HCT116 (cell line): ENCODE measurements around the gene TARBP2.

Experiments used
- CTCF ChIP-seq, 3 experiments: fragments of 200-600 bp in 1 of 3; sonication (generic) in 1 of 3; IDR thresholded peaks in 2 of 3; conservative IDR thresholded peaks in 1 of 3; 2 replicates each; pipeline ENCODE4 v1.5.1; 2012 to 2017; ENCODE audit warnings: low read depth in 2 of 3, low read length in 2 of 3, antibody characterized with exemption in 1 of 3, borderline replicate concordance in 1 of 3, control low read depth in 1 of 3, mild to moderate bottlenecking in 1 of 3, mixed read lengths in 1 of 3, mixed run types in 1 of 3, moderate library complexity in 1 of 3; ENCODE audit not compliant: insufficient read depth in 1 of 3
- EZH2phosphoT487 ChIP-seq: fragments of 200-600 bp; IDR thresholded peaks from 2 replicates; pipeline ENCODE4 v1.6.1; 2018; ENCODE audit warnings: antibody characterized with exemption, borderline replicate concordance
- FOSL1 ChIP-seq: IDR thresholded peaks from 2 replicates; pipeline ENCODE4 v1.6.1; 2012; ENCODE audit warnings: low read depth
- POLR2AphosphoS5 ChIP-seq: IDR thresholded peaks from 2 replicates; pipeline ENCODE4 v1.6.1; 2011; ENCODE audit warnings: mild to moderate bottlenecking, low read depth, low read length, moderate library complexity
- SP1 ChIP-seq: IDR thresholded peaks from 2 replicates; pipeline ENCODE4 v1.6.1; 2012; ENCODE audit warnings: low read depth

DNA sequence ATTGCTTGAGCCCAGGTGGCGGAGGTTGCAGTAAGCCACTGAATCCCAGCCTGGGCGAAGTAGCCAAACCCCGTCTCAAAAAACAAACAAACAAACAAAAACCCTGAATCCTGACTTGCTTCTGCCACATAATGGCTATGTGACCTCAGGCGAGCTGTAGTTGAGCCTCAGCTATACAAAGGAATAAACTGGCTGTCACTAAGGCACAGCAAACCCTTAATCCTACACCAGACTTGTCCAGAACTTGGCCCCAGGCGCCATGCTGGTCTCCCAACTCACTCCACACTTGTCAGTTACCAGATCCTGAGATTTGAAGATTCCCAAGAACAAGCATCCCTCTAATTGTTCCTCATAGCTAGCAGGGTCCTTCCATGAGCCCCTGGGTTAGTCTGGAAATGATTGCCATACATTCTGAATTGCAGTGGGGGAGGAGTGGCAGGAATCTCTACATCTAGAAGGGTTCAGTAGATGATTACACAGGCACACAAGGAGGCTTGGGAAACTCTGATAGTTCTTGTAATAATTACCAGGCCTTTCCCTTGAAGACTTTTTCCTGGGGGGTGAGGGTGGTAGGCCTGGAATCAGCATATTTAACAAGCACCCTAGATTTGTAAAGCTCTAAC, 11.7 kb upstream of the TARBP2 start:
- TF ChIP-seq POLR2AphosphoS5 = 0 out of 2 replicates have a peak, but pooled peaks have one; percentile 12
- no peak for TF ChIP-seq FOSL1
- TF ChIP-seq CTCF (IDR thresholded peaks at IDR 0.05 in 2 of 3, conservative IDR thresholded peaks at IDR 0.05 in 1 of 3; ENCODE audit: borderline replicate concordance in 1 of 3, insufficient read depth in 1 of 3, low read depth in 2 of 3, low read length in 2 of 3) = no peak
- TF ChIP-seq SP1 = no peak
- no peak for TF ChIP-seq EZH2phosphoT487
